MM.1S (cell line): ENCODE data around the gene EEF2K.

ENCODE experiments used
- DNase-seq: peaks from one replicate; pipeline ENCODE4 v3.0.0-alpha.2; 2015
- H2AFZ ChIP-seq: fragments of 300-600 bp; sonication (generic); 2 replicates; pipeline ENCODE4 v1.6.0; 2016; ENCODE audit warnings: antibody characterized with exemption, low read length
- H3F3A ChIP-seq: fragments of 300-600 bp; sonication (generic); 2 replicates; pipeline ENCODE4 v1.6.1; 2016; ENCODE audit warnings: mild to moderate bottlenecking, antibody characterized with exemption, low read length, moderate library complexity, mixed read lengths; ENCODE audit not compliant: insufficient read depth
- H3K27ac ChIP-seq: fragments of 300-600 bp; sonication (generic); 2 replicates; pipeline ENCODE4 v1.5.1; 2016; ENCODE audit warnings: mild to moderate bottlenecking, low read length
- H3K27me3 ChIP-seq: fragments of 300-600 bp; sonication (generic); replicated peaks from 2 replicates; pipeline ENCODE4 v1.6.0; 2016; ENCODE audit warnings: low read length; ENCODE audit not compliant: insufficient read depth
- H3K36me3 ChIP-seq: fragments of 300-600 bp; sonication (generic); replicated peaks from 2 replicates; pipeline ENCODE4 v1.6.1; 2016; ENCODE audit warnings: mild to moderate bottlenecking, low read length, mixed read lengths; ENCODE audit not compliant: insufficient read depth
- H3K4me1 ChIP-seq: fragments of 300-600 bp; sonication (generic); 2 replicates; pipeline ENCODE4 v1.6.1; 2016; ENCODE audit warnings: low read length, mixed read lengths
- H3K4me2 ChIP-seq: fragments of 300-600 bp; sonication (generic); 2 replicates; pipeline ENCODE4 v1.6.0; 2016; ENCODE audit warnings: low read depth, low read length
- H3K4me3 ChIP-seq: fragments of 300-600 bp; sonication (generic); 2 replicates; pipeline ENCODE4 v1.5.1; 2016; ENCODE audit warnings: low read length, mixed read lengths
- H3K79me2 ChIP-seq: fragments of 300-600 bp; sonication (generic); 2 replicates; pipeline ENCODE4 v1.6.1; 2016; ENCODE audit warnings: mixed run types, low read length, mixed read lengths
- H3K9ac ChIP-seq: fragments of 300-600 bp; sonication (generic); 2 replicates; pipeline ENCODE4 v1.6.1; 2016; ENCODE audit warnings: low read length, mixed read lengths
- H3K9me2 ChIP-seq: fragments of 300-600 bp; sonication (generic); replicated peaks from 2 replicates; pipeline ENCODE4 v1.6.1; 2016; ENCODE audit warnings: mild to moderate bottlenecking, low read length, mixed read lengths; ENCODE audit not compliant: insufficient read depth
- H3K9me3 ChIP-seq: fragments of 300-600 bp; sonication (generic); replicated peaks from 2 replicates; pipeline ENCODE4 v1.6.1; 2016; ENCODE audit warnings: mild to moderate bottlenecking, low read length, mixed read lengths; ENCODE audit not compliant: insufficient read depth
- H4K20me1 ChIP-seq: fragments of 300-600 bp; sonication (generic); 2 replicates; pipeline ENCODE4 v1.6.1; 2016; ENCODE audit warnings: mild to moderate bottlenecking, low read length, moderate library complexity, mixed read lengths; ENCODE audit not compliant: insufficient read depth
- EZH2 ChIP-seq: fragments of 300-600 bp; sonication (generic); optimal IDR thresholded peaks from 2 replicates; pipeline ENCODE3; 2017; ENCODE audit warnings: low read depth, mild to moderate bottlenecking, antibody characterized with exemption, low read length, mixed read lengths
- EZH2phosphoT487 ChIP-seq: fragments of 300-600 bp; sonication (generic); IDR thresholded peaks from 2 replicates; pipeline ENCODE4 v1.6.1; 2018; ENCODE audit warnings: antibody characterized with exemption, low read length
- TF ChIP-seq, protein P1 (sequence below): fragments of 300-600 bp; sonication (generic); IDR thresholded peaks from 2 replicates; pipeline ENCODE4 v1.5.1; 2016; ENCODE audit warnings: antibody characterized with exemption, low read length, mixed read lengths

EEF2K gene

GRCh38 chr16:22323173-22323958 lies 117.3 kb downstream of the EEF2K start:
- Histone ChIP-seq H3K27ac (no peak overlapping the region), H3F3A (no peaks in the 10 kb centered on the region), H3K4me3 (no peak overlapping the region), H3K27me3 (no peaks in the 10 kb centered on the region), H3K9me3 (no peaks in the 10 kb centered on the region), H3K9ac (no peak overlapping the region), H4K20me1 (no peaks in the 10 kb centered on the region), H3K4me2 (no peak overlapping the region), H3K79me2 (peaks cover 17% of the 10 kb centered on the region), H3K9me2 (no peaks in the 10 kb centered on the region), H2AFZ (no peak overlapping the region), H3K4me1 (no peaks in the 10 kb centered on the region), H3K36me3 (no peaks in the 10 kb centered on the region; the same call in 1 of the 2 replicates)
- no peak for TF ChIP-seq EZH2
- DNase-seq, result no peak

GRCh38 chr16:22323959-22324786 lies 118.1 kb downstream of the EEF2K start:
- H3K27ac ChIP-seq, result no peak overlapping the region
- H3K27me3 ChIP-seq, result no peaks in the 10 kb centered on the region
- DNase-seq, result no peak
- H3K79me2 ChIP-seq, result peaks cover 17% of the 10 kb centered on the region
- H3K9me3 ChIP-seq, result no peaks in the 10 kb centered on the region
- TF ChIP-seq, protein P1, sequence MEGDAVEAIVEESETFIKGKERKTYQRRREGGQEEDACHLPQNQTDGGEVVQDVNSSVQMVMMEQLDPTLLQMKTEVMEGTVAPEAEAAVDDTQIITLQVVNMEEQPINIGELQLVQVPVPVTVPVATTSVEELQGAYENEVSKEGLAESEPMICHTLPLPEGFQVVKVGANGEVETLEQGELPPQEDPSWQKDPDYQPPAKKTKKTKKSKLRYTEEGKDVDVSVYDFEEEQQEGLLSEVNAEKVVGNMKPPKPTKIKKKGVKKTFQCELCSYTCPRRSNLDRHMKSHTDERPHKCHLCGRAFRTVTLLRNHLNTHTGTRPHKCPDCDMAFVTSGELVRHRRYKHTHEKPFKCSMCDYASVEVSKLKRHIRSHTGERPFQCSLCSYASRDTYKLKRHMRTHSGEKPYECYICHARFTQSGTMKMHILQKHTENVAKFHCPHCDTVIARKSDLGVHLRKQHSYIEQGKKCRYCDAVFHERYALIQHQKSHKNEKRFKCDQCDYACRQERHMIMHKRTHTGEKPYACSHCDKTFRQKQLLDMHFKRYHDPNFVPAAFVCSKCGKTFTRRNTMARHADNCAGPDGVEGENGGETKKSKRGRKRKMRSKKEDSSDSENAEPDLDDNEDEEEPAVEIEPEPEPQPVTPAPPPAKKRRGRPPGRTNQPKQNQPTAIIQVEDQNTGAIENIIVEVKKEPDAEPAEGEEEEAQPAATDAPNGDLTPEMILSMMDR, result no peak
- TF ChIP-seq EZH2phosphoT487 (no peak), EZH2 (no peak)
- H3K4me2 ChIP-seq, result no peak overlapping the region
- H3K4me1 ChIP-seq, result no peaks in the 10 kb centered on the region
- H3K4me3 ChIP-seq, result no peak overlapping the region
- H3K9me2 ChIP-seq, result no peaks in the 10 kb centered on the region
- H4K20me1 ChIP-seq, result no peaks in the 10 kb centered on the region
- no peak overlapping the region for H3K9ac ChIP-seq
- no peak overlapping the region for H2AFZ ChIP-seq
- H3K36me3 ChIP-seq, result no peaks in the 10 kb centered on the region; the same call in 1 of the 2 replicates
- H3F3A ChIP-seq, result no peaks in the 10 kb centered on the region

DNA sequence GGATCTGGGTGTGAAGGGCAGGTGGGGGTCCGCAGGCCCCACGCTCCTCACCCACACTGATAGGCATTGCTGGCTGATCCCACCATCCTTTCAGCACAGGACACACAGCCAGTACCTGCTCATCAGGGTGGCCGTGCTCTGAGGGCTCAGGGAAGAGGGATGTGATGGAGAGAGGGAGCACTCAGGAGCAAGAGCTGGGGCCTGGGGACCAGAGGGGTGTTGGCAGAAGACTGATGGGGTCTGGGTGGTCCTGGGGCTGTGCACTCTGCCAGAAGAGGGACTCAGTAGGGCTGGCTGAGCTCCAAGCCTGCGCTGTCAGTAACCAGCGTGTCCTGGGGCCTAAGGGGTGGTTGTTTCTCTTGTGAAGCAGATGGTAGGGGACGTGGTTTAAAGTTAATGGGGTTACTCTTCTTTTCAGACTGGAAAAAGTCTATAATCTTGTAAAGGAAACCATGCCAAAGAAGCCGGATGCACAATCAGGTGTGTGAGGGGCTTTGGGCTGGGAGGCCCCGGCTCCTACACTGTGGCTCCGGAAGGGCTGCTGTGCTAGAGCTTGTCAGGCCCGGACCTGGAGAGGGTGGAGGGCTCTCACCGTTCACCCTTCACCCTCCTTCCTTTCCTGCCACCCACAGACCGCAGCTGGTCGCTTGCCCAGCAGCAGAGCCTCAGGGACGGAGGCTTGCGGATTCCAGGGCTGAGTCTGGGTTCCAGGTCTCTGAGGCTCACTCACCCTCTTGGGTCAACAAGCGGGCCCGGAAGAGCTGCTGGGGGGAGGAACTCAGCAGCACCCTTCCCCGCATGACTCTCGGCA lies 118.9 kb downstream of the EEF2K start:
- Histone ChIP-seq H3K79me2 (peaks cover 17% of the 10 kb centered on the region), H3K27me3 (no peaks in the 10 kb centered on the region), H2AFZ (no peak overlapping the region), H3K4me1 (no peaks in the 10 kb centered on the region), H3K9me2 (no peaks in the 10 kb centered on the region), H3K36me3 (no peaks in the 10 kb centered on the region; the same call in 1 of the 2 replicates), H3K9ac (no peak overlapping the region), H3K27ac (no peak overlapping the region), H3K9me3 (no peaks in the 10 kb centered on the region), H3K4me3 (no peak overlapping the region), H4K20me1 (no peaks in the 10 kb centered on the region), H3F3A (no peaks in the 10 kb centered on the region), H3K4me2 (no peak overlapping the region)
- TF ChIP-seq EZH2phosphoT487 (no peak), EZH2 (no peak)
- TF ChIP-seq, protein P1, result no peak
- DNase-seq, result no peak
